CD14-positive monocyte (primary cell): ENCODE results near the gene DNAJC1. TPM values are rescaled to one million over a fixed set of nuclear protein-coding genes. Genes with fewer than 3 reads are reported as not detected.

Source experiments
- DNase-seq, 3 donors: peaks; one replicate each; pipeline ENCODE4 v3.0.0-alpha.2; 2011 to 2022
- H2AFZ ChIP-seq: 2 replicates; pipeline ENCODE4 v1.6.0; 2012; ENCODE audit warnings: mild to moderate bottlenecking, low read depth, low read length, inconsistent platforms; ENCODE audit not compliant: insufficient read depth, poor library complexity, severe bottlenecking
- H3K27ac ChIP-seq, 2 donors: 1 replicate in 1 of 2; 2 replicates in 1 of 2; pipeline ENCODE4 v1.5.1; 2012 to 2013; ENCODE audit warnings: low read length in 2 of 2, control low read depth in 1 of 2, inconsistent platforms in 1 of 2, low read depth in 1 of 2, mild to moderate bottlenecking in 1 of 2
- H3K27me3 ChIP-seq, 2 donors: one replicate each; pipeline versions ENCODE4 v1.6.0 to v1.6.1; 2011 to 2013; ENCODE audit warnings: low read length in 2 of 2; ENCODE audit not compliant: control insufficient read depth in 2 of 2, insufficient read depth in 2 of 2
- H3K36me3 ChIP-seq, 2 donors: replicated peaks in 1 of 2; 1 replicate in 1 of 2; 2 replicates in 1 of 2; pipeline versions ENCODE4 v1.5.1 to v1.6.1; 2012 to 2013; ENCODE audit warnings: low read length in 2 of 2, control low read depth in 1 of 2, inconsistent platforms in 1 of 2, mild to moderate bottlenecking in 1 of 2; ENCODE audit not compliant: insufficient read depth in 2 of 2, control insufficient read depth in 1 of 2
- H3K4me1 ChIP-seq, 2 donors: 1 replicate in 1 of 2; 2 replicates in 1 of 2; pipeline versions ENCODE4 v1.5.1 to v1.6.1; 2012 to 2013; ENCODE audit warnings: low read length in 2 of 2, control low read depth in 1 of 2, inconsistent platforms in 1 of 2, mild to moderate bottlenecking in 1 of 2, moderate library complexity in 1 of 2; ENCODE audit not compliant: insufficient read depth in 2 of 2, control insufficient read depth in 1 of 2
- H3K4me2 ChIP-seq: replicated peaks from 2 replicates; pipeline ENCODE3; 2012; ENCODE audit warnings: low read length, moderate library complexity, mild to moderate bottlenecking; ENCODE audit not compliant: poor library complexity, severe bottlenecking; ENCODE audit errors: extremely low read depth
- H3K4me3 ChIP-seq, 3 experiments: fragments of 200-600 bp in 1 of 3; sonication (generic) in 1 of 3; replicated peaks in 1 of 3; 1 replicate in 2 of 3; 2 replicates in 1 of 3; pipeline ENCODE4 v1.5.1; 2011 to 2013; ENCODE audit warnings: low read length in 3 of 3, mild to moderate bottlenecking in 3 of 3, control low read depth in 2 of 3, low read depth in 2 of 3, inconsistent platforms in 1 of 3, moderate library complexity in 1 of 3
- H3K79me2 ChIP-seq: 2 replicates; pipeline ENCODE4 v1.6.0; 2012; ENCODE audit warnings: mild to moderate bottlenecking, control low read depth, inconsistent platforms, low read length, moderate library complexity; ENCODE audit not compliant: insufficient read depth
- H3K9ac ChIP-seq: 2 replicates; pipeline ENCODE4 v1.6.0; 2017; ENCODE audit warnings: low read length, mild to moderate bottlenecking; ENCODE audit not compliant: insufficient read depth, poor library complexity, severe bottlenecking
- H3K9me3 ChIP-seq, 2 donors: replicated peaks in 1 of 2; 1 replicate in 1 of 2; 2 replicates in 1 of 2; pipeline versions ENCODE4 v1.5.1 to v1.6.1; 2012 to 2013; ENCODE audit warnings: low read length in 2 of 2, control low read depth in 1 of 2; ENCODE audit not compliant: control insufficient read depth in 1 of 2, insufficient read depth in 1 of 2
- H4K20me1 ChIP-seq: 2 replicates; pipeline ENCODE4 v1.6.0; 2012; ENCODE audit warnings: mild to moderate bottlenecking, low read length, control low read depth, moderate library complexity; ENCODE audit not compliant: insufficient read depth
- H3K27ac Mint-ChIP-seq, 7 donors: one replicate each; pipeline ENCODE4 v1.8.0; 2020; ENCODE audit warnings: mild to moderate bottlenecking in 7 of 7, mixed read lengths in 7 of 7, moderate library complexity in 6 of 7, inconsistent platforms in 2 of 7
- H3K27me3 Mint-ChIP-seq, 3 donors: one replicate each; pipeline ENCODE4 v1.8.0; 2021 to 2022; ENCODE audit warnings: low read depth in 3 of 3, mild to moderate bottlenecking in 3 of 3, mixed read lengths in 3 of 3, moderate library complexity in 3 of 3, inconsistent platforms in 1 of 3
- H3K36me3 Mint-ChIP-seq, 2 donors: one replicate each; pipeline ENCODE4 v1.8.0; 2020; ENCODE audit warnings: mixed read lengths in 2 of 2, inconsistent platforms in 1 of 2, mild to moderate bottlenecking in 1 of 2
- H3K4me1 Mint-ChIP-seq: one replicate; pipeline ENCODE4 v1.8.0; 2020; ENCODE audit warnings: mild to moderate bottlenecking, mixed read lengths
- H3K4me3 Mint-ChIP-seq, 2 donors: one replicate each; pipeline ENCODE4 v1.8.0; 2020; ENCODE audit warnings: mild to moderate bottlenecking in 2 of 2, mixed read lengths in 2 of 2, moderate library complexity in 1 of 2
- H3K9me3 Mint-ChIP-seq, 7 donors: one replicate each; pipeline ENCODE4 v1.8.0; 2020 to 2022; ENCODE audit warnings: mixed read lengths in 7 of 7, mild to moderate bottlenecking in 6 of 7, moderate library complexity in 6 of 7, inconsistent platforms in 2 of 7
- WGBS: methylation state at CpG from one replicate; pipeline ENCODE4 v1.1.5; 2013; ENCODE audit warnings: missing lambda C conversion rate; ENCODE audit not compliant: insufficient coverage; 5-methylcytosine and 5-hydroxymethylcytosine counted together
- intact Hi-C, 2 donors: fragments of 100-400 bp; cut with micrococcal nuclease; formaldehyde crosslinking; loops; one replicate each; pipeline versions ENCODE4 v1.15.0 to v1.15.1; 2023
- polyA plus RNA-seq, 3 donors: library from polyadenylated mRNA; depleted of rRNA in 1 of 3; unstranded in 2 of 3; stranded (reverse) in 1 of 3; fragments of 300-500 nt in 2 of 3; fragments of >200 nt in 1 of 3; fragmentation: Illumina TruSeq in 2 of 3; gene quantifications; 1 replicate in 2 of 3; 2 replicates in 1 of 3; pipeline ENCODE4 v1.2.3, GENCODE V29; 2012 to 2021
- TF ChIP-seq, protein P1 (sequence below): fragments of 200-600 bp; IDR thresholded peaks from one replicate; pipeline ENCODE4 v1.8.0; 2022; ENCODE audit warnings: antibody characterized with exemption, mild to moderate bottlenecking

The DNAJC1 gene
- polyA plus RNA-seq, 3 donors, result 11.4 to 12.9 (median 12.5) TPM

DNA sequence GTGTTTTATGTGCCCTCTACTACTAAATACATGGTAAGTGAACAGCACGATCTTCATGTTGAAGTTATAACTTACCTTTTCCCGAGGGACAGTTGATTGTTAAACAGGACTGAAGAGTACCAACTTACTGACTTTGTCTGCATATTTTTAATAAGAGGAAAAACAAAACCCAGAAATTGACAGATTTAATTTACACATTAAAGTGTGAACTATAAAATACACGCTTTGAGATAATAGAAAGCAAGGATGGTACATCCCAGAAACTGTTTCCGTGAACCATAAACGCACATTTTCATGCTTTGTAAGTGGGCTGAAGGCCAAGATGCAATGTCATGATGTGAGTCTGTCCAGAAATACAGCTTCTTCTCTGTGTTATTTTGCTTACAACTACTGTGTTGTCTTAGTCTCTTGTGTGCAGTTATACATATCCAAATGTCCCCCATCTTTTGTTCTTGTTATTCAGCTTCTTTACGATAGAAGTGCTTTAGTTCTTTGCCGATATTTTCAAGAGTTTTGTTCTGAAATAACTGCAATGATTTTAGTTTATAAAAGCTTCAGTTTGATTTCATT is 279.4 kb downstream of the DNAJC1 start:
- no CpG with 5 or more reads among the region's 7 CpGs for WGBS
- no peak for DNase-seq
- Mint-ChIP-seq H3K27ac (peak overlapping the region in 4 of 7 donors; percentile 61 to 77 (median 70)), H3K27me3 (no peaks in the 10 kb centered on the region), H3K9me3 (no peaks in the 10 kb centered on the region), H3K4me1 (peaks cover 24% of the 10 kb centered on the region), H3K36me3 (peaks cover 42% of the 10 kb centered on the region in 2 donors), H3K4me3 (peak overlapping the region in 1 of 2 donors; percentile 39)
- Histone ChIP-seq H3K9me3 (no peaks in the 10 kb centered on the region), H4K20me1 (peaks cover 59% of the 10 kb centered on the region), H3K4me1 (peaks cover 15 to 21% of the 10 kb centered on the region in 2 donors), H3K9ac (no peak overlapping the region), H2AFZ (no peak overlapping the region), H3K27ac (peak overlapping the region in 1 of 2 donors; percentile 78), H3K79me2 (peaks cover 11% of the 10 kb centered on the region), H3K4me3 (peak overlapping the region in 1 of 3 experiments; percentile 59), H3K27me3 (no peaks in the 10 kb centered on the region), H3K36me3 (peaks cover 20 to 38% of the 10 kb centered on the region in 2 donors), H3K4me2 (peak overlapping the region; percentile 47)
- TF ChIP-seq, protein P1, sequence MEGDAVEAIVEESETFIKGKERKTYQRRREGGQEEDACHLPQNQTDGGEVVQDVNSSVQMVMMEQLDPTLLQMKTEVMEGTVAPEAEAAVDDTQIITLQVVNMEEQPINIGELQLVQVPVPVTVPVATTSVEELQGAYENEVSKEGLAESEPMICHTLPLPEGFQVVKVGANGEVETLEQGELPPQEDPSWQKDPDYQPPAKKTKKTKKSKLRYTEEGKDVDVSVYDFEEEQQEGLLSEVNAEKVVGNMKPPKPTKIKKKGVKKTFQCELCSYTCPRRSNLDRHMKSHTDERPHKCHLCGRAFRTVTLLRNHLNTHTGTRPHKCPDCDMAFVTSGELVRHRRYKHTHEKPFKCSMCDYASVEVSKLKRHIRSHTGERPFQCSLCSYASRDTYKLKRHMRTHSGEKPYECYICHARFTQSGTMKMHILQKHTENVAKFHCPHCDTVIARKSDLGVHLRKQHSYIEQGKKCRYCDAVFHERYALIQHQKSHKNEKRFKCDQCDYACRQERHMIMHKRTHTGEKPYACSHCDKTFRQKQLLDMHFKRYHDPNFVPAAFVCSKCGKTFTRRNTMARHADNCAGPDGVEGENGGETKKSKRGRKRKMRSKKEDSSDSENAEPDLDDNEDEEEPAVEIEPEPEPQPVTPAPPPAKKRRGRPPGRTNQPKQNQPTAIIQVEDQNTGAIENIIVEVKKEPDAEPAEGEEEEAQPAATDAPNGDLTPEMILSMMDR, result no peak
- intact Hi-C loops, result no loop called here

DNA sequence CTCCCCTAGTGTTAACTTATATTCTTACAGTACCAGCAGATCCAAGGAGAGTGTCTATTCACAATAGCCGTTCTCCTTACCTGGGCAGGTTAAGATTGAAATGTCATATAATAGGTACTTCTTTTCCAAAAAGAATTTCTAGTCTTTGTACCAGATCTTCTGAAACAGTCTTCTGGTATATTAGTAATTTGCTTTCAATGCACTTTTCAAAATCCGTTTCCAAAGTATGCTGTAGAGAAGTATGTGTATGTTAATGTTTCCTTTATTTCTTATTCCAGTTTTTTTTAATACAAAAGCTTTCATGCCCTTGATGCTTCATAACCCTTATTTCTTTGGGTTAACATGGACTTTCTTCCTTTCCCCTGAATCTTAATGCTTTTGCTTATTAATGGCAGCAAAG is 281.3 kb downstream of the DNAJC1 start:
- Histone ChIP-seq H3K4me2 (no peak overlapping the region), H4K20me1 (peaks cover 54% of the 10 kb centered on the region), H3K9ac (no peak overlapping the region), H3K79me2 (peaks cover 20% of the 10 kb centered on the region), H3K36me3 (peaks cover 17 to 26% of the 10 kb centered on the region in 2 donors), H3K27ac (no peak overlapping the region), H3K9me3 (no peaks in the 10 kb centered on the region), H2AFZ (no peak overlapping the region), H3K27me3 (no peaks in the 10 kb centered on the region), H3K4me3 (no peak overlapping the region), H3K4me1 (peaks cover 15 to 21% of the 10 kb centered on the region in 2 donors)
- Mint-ChIP-seq H3K4me1 (peaks cover 22% of the 10 kb centered on the region), H3K9me3 (peaks cover 0 to 7% (median 0%) of the 10 kb centered on the region in 7 donors), H3K36me3 (peaks cover 36% of the 10 kb centered on the region in 2 donors), H3K27ac (no peak overlapping the region), H3K4me3 (no peak overlapping the region), H3K27me3 (no peaks in the 10 kb centered on the region)
- WGBS, result no CpG with 5 or more reads among the region's 2 CpGs
- no peak for DNase-seq
- intact Hi-C loops, result no loop called here
- TF ChIP-seq, protein P1, result no peak
